Measurements from ENCODE around the gene TSN. TPM values are rescaled to one million over a fixed set of nuclear protein-coding genes. Genes with fewer than 3 reads are reported as not detected.
A peak's percentile ranks its signal among the peaks of the same experiment; 100 is the strongest.

The TSN gene
- total and polyA plus RNA-seq, 10 of the 15 experiments (the other 5 are each of a cell fraction or from before 2014, with no cell fraction given): 45.6 to 102 (median 59.2) TPM

- TF ChIP-seq MLLT1 (IDR thresholded peaks at IDR 0.05) (no peak), E2F4 (IDR thresholded peaks at IDR 0.05; ENCODE audit: low read depth, low read length) (no peak), IRF5 (IDR thresholded peaks at IDR 0.05; ENCODE audit: borderline replicate concordance) (no peak), MXI1 (IDR thresholded peaks at IDR 0.05; ENCODE audit: low read depth, low read length) (no peak)
Measured at GRCh38 chr2:121794233-121794632, 38.8 kb downstream of the TSN start (continued).

- TF ChIP-seq ZBTB11 (CRISPR knock-in tag; IDR thresholded peaks at IDR 0.05): no peak
- no peak for TF ChIP-seq ZNF622 (IDR thresholded peaks at IDR 0.05)
- no peak for TF ChIP-seq BRCA1 (IDR thresholded peaks at IDR 0.05; ENCODE audit: low read depth, low read length)
- no peak for TF ChIP-seq SIN3A (IDR thresholded peaks at IDR 0.05; ENCODE audit: low read depth, low read length)
- peak; percentile 57 for TF ChIP-seq ATF7 (IDR thresholded peaks at IDR 0.05; ENCODE audit: low read depth)
Measured at GRCh38 chr2:121796239-121796638, 40.8 kb downstream of the TSN start.

More at GRCh38 chr2:121796239-121796638, 40.8 kb downstream of the TSN start:
- FAIRE-seq (no peak), DNase-seq (ENCODE audit: low read depth, low spot score) (no peak), ATAC-seq (peak; percentile 94)
- H3K9ac ChIP-seq (ENCODE audit: control insufficient read depth, insufficient read depth, low read length): no peak overlapping the region
- no peak overlapping the region for H2AFZ ChIP-seq (ENCODE audit: control insufficient read depth, low read depth, low read length)
- intact Hi-C loops (cut with micrococcal nuclease; ENCODE audit: unreplicated experiment) (no loop called here), in situ Hi-C loops (cut with MboI) (no loop called here)
- H3K4me3 ChIP-seq: no peak overlapping the region
- WGBS (ENCODE audit: insufficient coverage, insufficient replicate concordance, low lambda C conversion rate, missing lambda C conversion rate): 40% methylated on average over 4 of the region's 4 CpGs
- no peaks in the 10 kb centered on the region for H3K4me1 ChIP-seq (ENCODE audit: control insufficient read depth, insufficient read depth, low read length)
- ChIA-PET RAD21 (ENCODE audit: unreplicated experiment) (no interaction called here), CTCF (interaction anchor here (0.7 kb wide), 1 partner anchor 15 kb away, joined by 3 read pairs; no protein-coding TSS in a partner anchor), POLR2A (no interaction called here), SMC1A (ENCODE audit: uncharacterized antibody, unreplicated experiment) (no interaction called here)
- no peak overlapping the region for H3K4me2 ChIP-seq (ENCODE audit: control insufficient read depth, insufficient read depth)
- no peaks in the 10 kb centered on the region for H3K27me3 ChIP-seq (replicated peaks in 1 of 2; ENCODE audit: control insufficient read depth in 2 of 2, insufficient read depth in 2 of 2, low read length in 1 of 2)
- no peaks in the 10 kb centered on the region for H3K36me3 ChIP-seq (ENCODE audit: control insufficient read depth in 2 of 2, insufficient read depth in 2 of 2, low read length in 1 of 2)
- H3K79me2 ChIP-seq (ENCODE audit: control insufficient read depth, insufficient read depth, low read length): no peaks in the 10 kb centered on the region
- BruUV-seq (replicated peaks): no TSS peak
- H4K20me1 ChIP-seq (ENCODE audit: control insufficient read depth, insufficient read depth): no peaks in the 10 kb centered on the region
- no peaks in the 10 kb centered on the region for H3K9me3 ChIP-seq (replicated peaks; ENCODE audit: control insufficient read depth, insufficient read depth, low read length)
- no peak overlapping the region for H3K27ac ChIP-seq (ENCODE audit: control insufficient read depth, insufficient read depth)
